Esophagus squamous epithelium (tissue), 4 donors: ENCODE measurements around the gene DMAC2.

Experiments
- CTCF ChIP-seq, 6 experiments: fragments of 450-650 bp in 4 of 6; fragments of 200-600 bp in 2 of 6; sonication (generic) in 2 of 6; IDR thresholded peaks; one replicate each; pipeline ENCODE4 v1.5.1; 2016 to 2019; ENCODE audit warnings: antibody characterized with exemption in 6 of 6, mild to moderate bottlenecking in 4 of 6, moderate library complexity in 4 of 6
- POLR2A ChIP-seq, 4 donors: fragments of 450-650 bp; IDR thresholded peaks; one replicate each; pipeline ENCODE4 v1.6.1; 2017; ENCODE audit warnings: antibody characterized with exemption in 4 of 4, mild to moderate bottlenecking in 4 of 4, moderate library complexity in 3 of 4

- TF ChIP-seq CTCF (IDR thresholded peaks at IDR 0.05) (no peak), POLR2A (IDR thresholded peaks at IDR 0.05) (no peak)
Measured at GRCh38 chr19:41455936-41456335, 16.2 kb upstream of the DMAC2 start.
